H9 (cell line): ENCODE results near the gene CT45A1. TPM values are rescaled to one million over a fixed set of nuclear protein-coding genes. Genes with fewer than 3 reads are reported as not detected.
"Not testable (repeated sequence)": the region's sequence is repeated elsewhere in the genome, so short reads cannot be mapped to it uniquely, and the experiment has no call there.

ENCODE experiments used
- DNase-seq: peaks from one replicate; pipeline ENCODE4 v3.0.0-alpha.2; 2017
- H2AFZ ChIP-seq: one replicate; pipeline ENCODE4 v1.6.1; 2013; ENCODE audit warnings: mild to moderate bottlenecking, low read length, control low read depth, moderate library complexity
- H2AK5ac ChIP-seq: 2 replicates; pipeline ENCODE4 v1.6.1; 2013; ENCODE audit warnings: low read length, control low read depth, mixed read lengths; ENCODE audit not compliant: insufficient read length
- H2BK120ac ChIP-seq: one replicate; pipeline ENCODE4 v1.6.1; 2013; ENCODE audit warnings: low read depth, mild to moderate bottlenecking, low read length, control low read depth, inconsistent platforms; ENCODE audit not compliant: poor library complexity, severe bottlenecking
- H2BK12ac ChIP-seq: 2 replicates; pipeline ENCODE4 v1.6.1; 2013; ENCODE audit warnings: low read length, control low read depth, mixed read lengths, low read depth; ENCODE audit not compliant: insufficient read length
- H2BK15ac ChIP-seq: 2 replicates; pipeline ENCODE4 v1.6.1; 2013; ENCODE audit warnings: low read depth, low read length, control low read depth
- H2BK20ac ChIP-seq: one replicate; pipeline ENCODE4 v1.6.1; 2013; ENCODE audit warnings: low read depth, mild to moderate bottlenecking, low read length, control low read depth, inconsistent platforms; ENCODE audit not compliant: poor library complexity, severe bottlenecking
- H2BK5ac ChIP-seq: 2 replicates; pipeline ENCODE4 v1.6.1; 2013; ENCODE audit warnings: low read length, control low read depth, mixed read lengths; ENCODE audit not compliant: insufficient read length
- H3K14ac ChIP-seq: 2 replicates; pipeline ENCODE4 v1.6.1; 2013; ENCODE audit warnings: low read length, control low read depth; ENCODE audit not compliant: insufficient read depth
- H3K18ac ChIP-seq: 2 replicates; pipeline ENCODE4 v1.6.1; 2013; ENCODE audit warnings: low read depth, mild to moderate bottlenecking, mixed read lengths, low read length, control low read depth; ENCODE audit not compliant: insufficient read length
- H3K23ac ChIP-seq: 2 replicates; pipeline ENCODE4 v1.6.1; 2013; ENCODE audit warnings: low read length, control low read depth, mixed read lengths, low read depth; ENCODE audit not compliant: insufficient read length
- H3K23me2 ChIP-seq: 2 replicates; pipeline ENCODE4 v1.6.1; 2013; ENCODE audit warnings: low read depth, mild to moderate bottlenecking, mixed read lengths, low read length, control low read depth; ENCODE audit not compliant: insufficient read length, poor library complexity, severe bottlenecking
- H3K27ac ChIP-seq: 2 replicates; pipeline ENCODE4 v1.5.1; 2013; ENCODE audit warnings: low read length, control low read depth, mixed read lengths, low read depth; ENCODE audit not compliant: insufficient read length
- H3K27me3 ChIP-seq: 2 replicates; pipeline ENCODE4 v1.6.1; 2013; ENCODE audit warnings: low read length, control low read depth, inconsistent platforms; ENCODE audit not compliant: insufficient read depth
- H3K4ac ChIP-seq: 2 replicates; pipeline ENCODE4 v1.6.1; 2013; ENCODE audit warnings: low read depth, mild to moderate bottlenecking, control low read depth, inconsistent platforms, low read length, moderate library complexity
- H3K4me1 ChIP-seq: 2 replicates; pipeline ENCODE4 v1.6.1; 2013; ENCODE audit warnings: low read length, control low read depth, inconsistent platforms; ENCODE audit not compliant: insufficient read depth
- H3K4me2 ChIP-seq: 2 replicates; pipeline ENCODE4 v1.6.1; 2013; ENCODE audit warnings: low read length, control low read depth, mixed read lengths; ENCODE audit not compliant: insufficient read length, insufficient read depth
- H3K56ac ChIP-seq: 2 replicates; pipeline ENCODE4 v1.6.1; 2013; ENCODE audit warnings: low read depth, mild to moderate bottlenecking, mixed read lengths, low read length, control low read depth; ENCODE audit not compliant: insufficient read length
- H3K79me1 ChIP-seq: 2 replicates; pipeline ENCODE4 v1.6.1; 2013; ENCODE audit warnings: low read depth, mild to moderate bottlenecking, moderate library complexity, low read length, control low read depth, inconsistent platforms; ENCODE audit not compliant: insufficient read depth, poor library complexity, severe bottlenecking
- H3K79me2 ChIP-seq: 2 replicates; pipeline ENCODE4 v1.6.1; 2013; ENCODE audit warnings: low read length, control low read depth, inconsistent platforms; ENCODE audit not compliant: insufficient read depth
- H3K9ac ChIP-seq: 2 replicates; pipeline ENCODE4 v1.6.1; 2013; ENCODE audit warnings: low read length, control low read depth, mixed read lengths; ENCODE audit not compliant: insufficient read length; ENCODE audit errors: extremely low read depth
- H3K9me3 ChIP-seq: one replicate; pipeline ENCODE4 v1.6.1; 2013; ENCODE audit warnings: low read depth, low read length, inconsistent platforms; ENCODE audit not compliant: control insufficient read depth
- H3T11ph ChIP-seq: one replicate; pipeline ENCODE4 v1.6.1; 2013; ENCODE audit warnings: mild to moderate bottlenecking, low read length, control low read depth, inconsistent platforms
- H4K20me1 ChIP-seq: one replicate; pipeline ENCODE4 v1.6.1; 2013; ENCODE audit not compliant: control insufficient read depth, insufficient read length, insufficient read depth
- H4K5ac ChIP-seq: 2 replicates; pipeline ENCODE4 v1.6.1; 2013; ENCODE audit warnings: low read depth, mild to moderate bottlenecking, mixed read lengths, low read length, control low read depth; ENCODE audit not compliant: insufficient read length
- H4K8ac ChIP-seq: replicated peaks from 2 replicates; pipeline ENCODE4 v1.6.1; 2013; ENCODE audit warnings: low read length, control low read depth, mixed read lengths, low read depth; ENCODE audit not compliant: insufficient read length
- H4K91ac ChIP-seq: 2 replicates; pipeline ENCODE4 v1.6.1; 2013; ENCODE audit warnings: low read depth, mild to moderate bottlenecking, moderate library complexity, mixed read lengths, low read length, control low read depth; ENCODE audit not compliant: insufficient read length
- H3K27ac Mint-ChIP-seq, 3 experiments: 2 replicates in 2 of 3; 3 replicates in 1 of 3; pipeline ENCODE4 v1.8.0; 2020 to 2021; ENCODE audit warnings: mixed read lengths in 3 of 3, mild to moderate bottlenecking in 1 of 3, moderate library complexity in 1 of 3
- H3K27me3 Mint-ChIP-seq: 2 replicates; pipeline ENCODE4 v1.8.0; 2021; ENCODE audit warnings: low read depth, mild to moderate bottlenecking, moderate library complexity, mixed read lengths
- H3K36me3 Mint-ChIP-seq, 3 experiments: 2 replicates in 2 of 3; 3 replicates in 1 of 3; pipeline ENCODE4 v1.8.0; 2020 to 2021; ENCODE audit warnings: low read depth in 3 of 3, mixed read lengths in 3 of 3; ENCODE audit not compliant: insufficient read depth in 1 of 3
- H3K4me1 Mint-ChIP-seq, 2 experiments: 2 replicates each; pipeline ENCODE4 v1.8.0; 2020; ENCODE audit warnings: mixed read lengths in 2 of 2
- H3K4me3 Mint-ChIP-seq, 2 experiments: 2 replicates in 1 of 2; 3 replicates in 1 of 2; pipeline ENCODE4 v1.8.0; 2020 to 2021; ENCODE audit warnings: mild to moderate bottlenecking in 2 of 2, mixed read lengths in 2 of 2, moderate library complexity in 1 of 2
- H3K9me3 Mint-ChIP-seq, 2 experiments: 2 replicates in 1 of 2; 3 replicates in 1 of 2; pipeline ENCODE4 v1.8.0; 2020; ENCODE audit warnings: mild to moderate bottlenecking in 2 of 2, mixed read lengths in 2 of 2, moderate library complexity in 1 of 2
- CTCF ChIP-seq: fragments of 200-600 bp; sonication (generic); conservative IDR thresholded peaks from 3 replicates; pipeline ENCODE4 v1.8.0; 2021; ENCODE audit warnings: antibody characterized with exemption, mild to moderate bottlenecking
- WGBS: extraction: QIAGEN DNeasy Blood & Tissue Kit; methylation state at CpG from one replicate; pipeline ENCODE4 v1.1.7; 2013; ENCODE audit warnings: missing lambda C conversion rate, low lambda C conversion rate, mixed read lengths; ENCODE audit not compliant: insufficient read length; ENCODE audit errors: extremely low coverage; 5-methylcytosine and 5-hydroxymethylcytosine counted together
- total RNA-seq: library from RNA; stranded (reverse); gene quantifications from 2 replicates; pipeline ENCODE4 v1.2.1, GENCODE V29; 2021

Gene CT45A1
- total RNA-seq, 1 experiment from 2014 or later, result not detected

GRCh38 chrX:135741192-135741715 is 27.8 kb downstream of the CT45A1 start:
- H4K5ac ChIP-seq, result no peak overlapping the region
- no peak overlapping the region for H3K27ac Mint-ChIP-seq
- H3T11ph ChIP-seq, result no peak overlapping the region
- peaks cover 3% of the 10 kb centered on the region; the same call in 1 of the 2 replicates for H3K27me3 Mint-ChIP-seq
- H4K8ac ChIP-seq, result no peak overlapping the region
- no peaks in the 10 kb centered on the region for H3K79me2 ChIP-seq
- WGBS, result no CpG with 5 or more reads among the region's 23 CpGs
- no peak overlapping the region for H3K56ac ChIP-seq
- H3K79me1 ChIP-seq, result no peaks in the 10 kb centered on the region
- H2BK120ac ChIP-seq, result no peak overlapping the region
- H2BK12ac ChIP-seq, result no peak overlapping the region
- H4K20me1 ChIP-seq, result no peaks in the 10 kb centered on the region
- no peak overlapping the region for H3K4ac ChIP-seq
- no peak for TF ChIP-seq CTCF
- no peak overlapping the region for H2BK5ac ChIP-seq
- peaks cover 53% of the 10 kb centered on the region for H3K9me3 ChIP-seq
- H3K4me1 ChIP-seq, result no peaks in the 10 kb centered on the region
- H3K27me3 ChIP-seq, result no peaks in the 10 kb centered on the region
- no peak overlapping the region for H3K23ac ChIP-seq
- H2AK5ac ChIP-seq, result no peak overlapping the region
- no peaks in the 10 kb centered on the region for H3K4me1 Mint-ChIP-seq
- no peak overlapping the region for H3K27ac ChIP-seq
- no peak overlapping the region for H4K91ac ChIP-seq
- H3K9me3 Mint-ChIP-seq, result peaks cover 58 to 82% of the 10 kb centered on the region in 2 experiments
- H2BK15ac ChIP-seq, result no peak overlapping the region
- no peak overlapping the region for H3K4me3 Mint-ChIP-seq
- no peak overlapping the region for H3K4me2 ChIP-seq
- H3K14ac ChIP-seq, result no peak overlapping the region
- H2BK20ac ChIP-seq, result no peak overlapping the region
- H3K18ac ChIP-seq, result no peak overlapping the region
- H3K9ac ChIP-seq, result no peak overlapping the region
- no peaks in the 10 kb centered on the region for H3K23me2 ChIP-seq
- peaks cover 0 to 22% (median 0%) of the 10 kb centered on the region in 3 experiments; a peak in 3 of 7 replicates for H3K36me3 Mint-ChIP-seq
- no peak overlapping the region for H2AFZ ChIP-seq
- no peak for DNase-seq

- H3K9ac ChIP-seq, H2BK12ac ChIP-seq, H3K79me2 ChIP-seq, H4K8ac ChIP-seq, H3T11ph ChIP-seq, H2AK5ac ChIP-seq, H3K4me1 Mint-ChIP-seq, H3K4me1 ChIP-seq, H3K27ac ChIP-seq, H3K23ac ChIP-seq, H2BK20ac ChIP-seq, H3K4ac ChIP-seq, H4K20me1 ChIP-seq, H2BK5ac ChIP-seq, H4K5ac ChIP-seq, H3K79me1 ChIP-seq, H3K27ac Mint-ChIP-seq, H3K23me2 ChIP-seq, H3K4me3 Mint-ChIP-seq, H3K18ac ChIP-seq, H3K27me3 Mint-ChIP-seq, H2BK15ac ChIP-seq, DNase-seq, H3K56ac ChIP-seq, H3K14ac ChIP-seq, H4K91ac ChIP-seq, H2AFZ ChIP-seq, H3K4me2 ChIP-seq, H3K27me3 ChIP-seq, H2BK120ac ChIP-seq: not testable (repeated sequence)
- WGBS, result no CpG with 5 or more reads among the region's 4 CpGs
- H3K9me3 ChIP-seq, result peaks cover 50% of the 10 kb centered on the region
- Mint-ChIP-seq H3K9me3 (peaks cover 54 to 73% of the 10 kb centered on the region in 2 experiments), H3K36me3 (peaks cover 0 to 21% (median 0%) of the 10 kb centered on the region in 3 experiments; a peak in 3 of 7 replicates)
Measured at GRCh38 chrX:135744739-135745138, 31.3 kb downstream of the CT45A1 start.
